Upper lobe of left lung (tissue), 6 donors: ENCODE data around the gene MAP3K13. TPM values are rescaled to one million over a fixed set of nuclear protein-coding genes. Genes with fewer than 3 reads are reported as not detected.
"Not testable (repeated sequence)": the region's sequence is repeated elsewhere in the genome, so short reads cannot be mapped to it uniquely, and the experiment has no call there.

Experiments
- ATAC-seq, 2 donors: fragments of 200-7000 bp; cut with Tn5 transposase; one replicate each; pipeline ENCODE4 v1.9.1; 2022; ENCODE audit warnings: mild to moderate bottlenecking in 2 of 2, moderate library complexity in 2 of 2; ENCODE audit not compliant: low FRiP score in 2 of 2
- DNase-seq, 2 donors: peaks; one replicate each; pipeline ENCODE4 v3.0.0-alpha.2; 2019 to 2020
- H3K27ac ChIP-seq, 4 donors: fragments of 200-600 bp; sonication (generic); one replicate each; pipeline ENCODE4 v1.5.1; 2016 to 2019
- H3K27me3 ChIP-seq, 4 donors: fragments of 200-600 bp; sonication (generic); one replicate each; pipeline ENCODE4 v1.5.1; 2017 to 2019
- H3K36me3 ChIP-seq, 4 donors: fragments of 200-600 bp; sonication (generic); one replicate each; pipeline ENCODE4 v1.5.1; 2016 to 2019
- H3K4me1 ChIP-seq, 4 donors: fragments of 200-600 bp; sonication (generic); one replicate each; pipeline ENCODE4 v1.5.1; 2018 to 2019
- H3K4me3 ChIP-seq, 4 donors: fragments of 200-600 bp; sonication (generic); one replicate each; pipeline ENCODE4 v1.5.1; 2017 to 2019; ENCODE audit warnings: mild to moderate bottlenecking in 2 of 4, moderate library complexity in 1 of 4
- H3K9me3 ChIP-seq, 4 donors: fragments of 200-600 bp; sonication (generic); one replicate each; pipeline ENCODE4 v1.5.1; 2018 to 2019
- EP300 ChIP-seq, 4 donors: sonication (generic); formaldehyde crosslinking; IDR thresholded peaks; one replicate each; pipeline ENCODE4 v1.5.1; 2017; ENCODE audit warnings: antibody characterized with exemption in 4 of 4, control low read depth in 2 of 4
- POLR2A ChIP-seq, 4 donors: fragments of 450-650 bp; IDR thresholded peaks; one replicate each; pipeline ENCODE4 v1.5.1; 2016 to 2017; ENCODE audit warnings: antibody characterized with exemption in 4 of 4, mild to moderate bottlenecking in 2 of 4
- POLR2AphosphoS5 ChIP-seq, 2 donors: sonication (generic); formaldehyde crosslinking; IDR thresholded peaks; one replicate each; pipeline ENCODE4 v1.5.1; 2017; ENCODE audit warnings: antibody characterized with exemption in 2 of 2
- WGBS, 2 donors: methylation state at CpG; one replicate each; pipeline ENCODE4 v1.1.5; 2017 to 2018; 5-methylcytosine and 5-hydroxymethylcytosine counted together
- total RNA-seq, 6 donors: library from RNA; depleted of rRNA in 4 of 6; stranded (reverse); fragments of >200 nt in 4 of 6; gene quantifications; one replicate each; pipeline versions ENCODE4 v1.1.0 to v1.2.1, GENCODE V29; 2016 to 2021
- TF ChIP-seq, protein P1 (sequence below), 6 experiments: fragments of 450-650 bp in 4 of 6; fragments of 200-600 bp in 2 of 6; sonication (generic) in 2 of 6; IDR thresholded peaks; one replicate each; pipeline ENCODE4 v1.5.1; 2016 to 2019; ENCODE audit warnings: antibody characterized with exemption in 6 of 6
- donor health status: DM: no; HTN: no; CAD: no; lungs with moderate emphysema.
- donor health status: DM: no; HTN: yes; CAD: no; lungs with severe emphysema.

The MAP3K13 gene
- total RNA-seq, 6 donors from 2014 or later = 25.3 to 41.4 (median 31.2) TPM

DNA sequence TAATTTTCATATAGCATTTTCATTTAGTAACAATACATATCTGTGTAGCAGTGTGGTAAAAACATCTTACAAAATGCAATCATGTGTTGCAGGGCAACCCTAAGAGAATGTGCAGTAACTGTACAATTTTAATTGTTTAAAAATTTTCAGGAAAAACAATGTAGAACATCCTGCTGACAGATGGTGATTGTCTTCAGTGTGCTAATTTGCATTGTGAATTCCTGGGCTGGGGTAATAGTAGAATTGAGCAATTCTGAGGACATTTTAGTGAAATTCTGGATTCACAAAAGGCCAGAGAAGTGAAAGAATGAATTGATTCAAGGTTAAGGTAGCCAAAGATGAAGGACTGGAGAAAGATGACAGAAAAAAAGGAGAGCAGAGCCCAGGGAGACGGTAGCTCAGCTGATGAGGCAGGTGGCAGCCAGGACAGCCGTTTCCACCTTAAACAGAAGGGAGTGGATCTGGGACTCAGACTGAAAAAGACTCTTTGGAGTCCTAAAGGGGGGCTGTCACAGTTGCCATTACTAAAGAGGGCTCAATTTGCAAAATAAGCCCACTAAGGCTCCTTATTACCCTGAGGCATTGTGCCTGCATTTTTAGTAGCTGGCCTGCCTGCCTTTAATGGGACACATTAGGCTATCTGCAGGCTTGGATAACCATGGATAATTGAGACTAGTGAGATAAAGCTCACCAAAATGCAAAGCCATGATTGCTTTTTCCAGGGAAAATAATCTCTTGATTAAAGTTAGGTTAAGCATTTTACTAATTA, 8.6 kb downstream of the MAP3K13 start:
- ATAC-seq (no peak), DNase-seq (no peak)
- no peaks in the 10 kb centered on the region for H3K36me3 ChIP-seq
- peaks cover 0 to 13% (median 0%) of the 10 kb centered on the region in 4 donors for H3K4me1 ChIP-seq
- H3K9me3 ChIP-seq = no peaks in the 10 kb centered on the region
- no peaks in the 10 kb centered on the region for H3K27me3 ChIP-seq
- H3K27ac ChIP-seq = no peak overlapping the region
- TF ChIP-seq POLR2AphosphoS5 (IDR thresholded peaks at IDR 0.05) (no peak), POLR2A (IDR thresholded peaks at IDR 0.05) (no peak), EP300 (IDR thresholded peaks at IDR 0.05) (no peak)
- TF ChIP-seq, protein P1, sequence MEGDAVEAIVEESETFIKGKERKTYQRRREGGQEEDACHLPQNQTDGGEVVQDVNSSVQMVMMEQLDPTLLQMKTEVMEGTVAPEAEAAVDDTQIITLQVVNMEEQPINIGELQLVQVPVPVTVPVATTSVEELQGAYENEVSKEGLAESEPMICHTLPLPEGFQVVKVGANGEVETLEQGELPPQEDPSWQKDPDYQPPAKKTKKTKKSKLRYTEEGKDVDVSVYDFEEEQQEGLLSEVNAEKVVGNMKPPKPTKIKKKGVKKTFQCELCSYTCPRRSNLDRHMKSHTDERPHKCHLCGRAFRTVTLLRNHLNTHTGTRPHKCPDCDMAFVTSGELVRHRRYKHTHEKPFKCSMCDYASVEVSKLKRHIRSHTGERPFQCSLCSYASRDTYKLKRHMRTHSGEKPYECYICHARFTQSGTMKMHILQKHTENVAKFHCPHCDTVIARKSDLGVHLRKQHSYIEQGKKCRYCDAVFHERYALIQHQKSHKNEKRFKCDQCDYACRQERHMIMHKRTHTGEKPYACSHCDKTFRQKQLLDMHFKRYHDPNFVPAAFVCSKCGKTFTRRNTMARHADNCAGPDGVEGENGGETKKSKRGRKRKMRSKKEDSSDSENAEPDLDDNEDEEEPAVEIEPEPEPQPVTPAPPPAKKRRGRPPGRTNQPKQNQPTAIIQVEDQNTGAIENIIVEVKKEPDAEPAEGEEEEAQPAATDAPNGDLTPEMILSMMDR (IDR thresholded peaks at IDR 0.05) = no peak
- H3K4me3 ChIP-seq = no peak overlapping the region
- 82 to 91% methylated on average over 1 to 2 of the region's 2 CpGs for WGBS, 2 donors

DNA sequence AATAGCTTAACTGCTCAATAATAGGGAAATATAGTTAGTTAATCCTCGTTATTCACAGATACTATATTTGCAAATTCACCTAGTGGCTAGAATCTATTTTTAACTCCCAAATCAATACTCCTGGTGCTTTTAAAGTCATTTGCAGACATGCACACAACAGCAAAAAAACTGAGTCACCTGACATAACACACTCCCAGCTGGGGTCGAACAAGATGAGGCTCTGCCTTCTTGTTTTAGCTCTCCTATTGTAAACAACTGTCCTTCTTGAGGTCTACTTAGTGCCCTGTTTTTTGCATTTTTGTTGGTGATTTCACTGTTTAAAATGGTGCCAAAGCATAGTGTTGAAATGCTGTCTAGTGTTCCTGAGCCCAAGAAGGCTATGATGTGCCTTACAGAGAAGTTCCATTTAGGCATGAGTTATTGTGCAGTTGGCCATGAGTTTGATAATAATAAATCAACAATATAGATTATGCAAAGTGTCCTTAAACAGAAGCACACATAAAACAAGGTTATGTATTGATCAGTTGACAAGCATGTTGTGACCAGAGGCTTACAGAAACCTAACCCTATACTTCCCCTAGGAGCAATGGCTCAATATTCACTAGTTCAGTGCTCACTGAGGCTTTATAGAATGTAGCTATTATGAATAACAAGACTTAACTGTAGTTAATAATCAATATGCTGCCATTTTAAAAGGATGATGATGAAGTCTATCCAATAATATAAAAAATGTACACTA, 18.6 kb downstream of the MAP3K13 start:
- no peaks in the 10 kb centered on the region for H3K4me1 ChIP-seq
- TF ChIP-seq, protein P1 (IDR thresholded peaks at IDR 0.05) = no peak
- TF ChIP-seq EP300 (IDR thresholded peaks at IDR 0.05) (no peak), POLR2AphosphoS5 (IDR thresholded peaks at IDR 0.05) (no peak), POLR2A (IDR thresholded peaks at IDR 0.05) (no peak)
- no peak overlapping the region for H3K27ac ChIP-seq
- H3K9me3 ChIP-seq = no peaks in the 10 kb centered on the region
- ATAC-seq (no peak), DNase-seq (no peak)
- WGBS, 2 donors = 72 to 75% methylated on average over 2 of the region's 2 CpGs
- H3K27me3 ChIP-seq = no peaks in the 10 kb centered on the region
- no peak overlapping the region for H3K4me3 ChIP-seq
- no peaks in the 10 kb centered on the region for H3K36me3 ChIP-seq

DNA sequence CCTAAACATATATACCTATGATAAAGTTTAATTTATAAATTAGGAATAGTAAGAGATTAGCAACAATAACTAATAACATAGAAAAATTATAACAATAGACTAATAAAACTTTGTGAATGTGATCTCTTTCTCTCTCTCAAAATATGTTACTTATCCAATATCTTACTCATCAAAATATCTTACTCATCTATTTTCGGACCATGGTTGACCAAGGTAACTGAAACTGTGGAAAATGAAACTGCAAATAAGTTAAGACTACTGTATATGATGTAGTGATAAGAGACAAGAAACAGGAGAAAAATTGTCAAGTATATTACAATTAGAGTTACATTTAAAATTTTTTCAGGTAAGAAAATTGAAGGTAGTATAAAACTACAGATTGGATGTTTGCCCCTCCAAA, 19.2 kb downstream of the MAP3K13 start:
- H3K27me3 ChIP-seq = no peaks in the 10 kb centered on the region
- DNase-seq (no peak), ATAC-seq (no peak)
- no peaks in the 10 kb centered on the region for H3K4me1 ChIP-seq
- no peaks in the 10 kb centered on the region for H3K36me3 ChIP-seq
- H3K9me3 ChIP-seq = no peaks in the 10 kb centered on the region
- WGBS, 2 donors = 94% methylated on average over 1 of the region's 1 CpG
- no peak overlapping the region for H3K27ac ChIP-seq
- no peak for TF ChIP-seq POLR2AphosphoS5 (IDR thresholded peaks at IDR 0.05)
- no peak for TF ChIP-seq EP300 (IDR thresholded peaks at IDR 0.05)
- TF ChIP-seq, protein P1 (IDR thresholded peaks at IDR 0.05) = no peak
- no peak for TF ChIP-seq POLR2A (IDR thresholded peaks at IDR 0.05)
- H3K4me3 ChIP-seq = no peak overlapping the region

DNA sequence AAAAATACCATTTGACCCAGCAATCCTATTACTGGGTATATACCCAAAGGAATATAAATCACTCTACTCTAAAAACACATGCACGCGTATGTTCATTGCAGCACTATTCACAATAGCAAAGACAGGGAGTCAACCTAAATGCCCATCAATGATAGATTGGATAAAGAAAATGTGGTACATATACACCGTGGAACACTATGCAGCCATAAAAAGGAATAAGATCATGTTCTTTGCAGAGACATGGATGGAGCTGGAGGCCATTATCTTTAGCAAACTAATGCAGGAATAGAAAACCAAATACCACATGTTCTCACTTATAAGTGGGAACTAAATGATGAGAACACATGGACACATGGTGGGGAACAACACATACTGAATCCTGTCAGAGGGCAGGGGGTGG, 23.6 kb downstream of the MAP3K13 start:
- H3K9me3 ChIP-seq, H3K4me1 ChIP-seq, H3K27me3 ChIP-seq, DNase-seq, ATAC-seq, H3K27ac ChIP-seq, H3K4me3 ChIP-seq, H3K36me3 ChIP-seq: not testable (repeated sequence)
- 97% methylated on average over 3 of the region's 3 CpGs for WGBS, 2 donors

DNA sequence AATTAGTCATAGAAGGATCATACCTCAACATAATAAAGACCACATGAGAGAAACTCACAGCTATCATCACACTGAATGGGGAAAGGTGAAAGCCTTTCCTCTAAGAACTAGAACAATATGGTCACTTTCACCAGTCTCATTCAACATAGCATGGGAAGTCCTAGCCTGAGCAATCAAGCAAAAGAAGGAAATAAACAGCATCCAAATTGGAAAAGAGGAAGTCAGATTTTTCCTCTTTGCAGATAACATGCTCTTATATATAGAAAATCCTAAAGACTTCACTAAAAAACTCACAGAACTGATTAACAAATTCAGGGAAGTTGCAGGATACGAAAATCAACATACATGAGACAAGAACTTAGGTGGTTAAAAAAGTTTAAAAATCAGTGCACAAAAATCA, 24.7 kb downstream of the MAP3K13 start:
- ATAC-seq = no peak
- no peaks in the 10 kb centered on the region for H3K36me3 ChIP-seq
- no peak for DNase-seq
- H3K27ac ChIP-seq = no peak overlapping the region
- H3K27me3 ChIP-seq = no peaks in the 10 kb centered on the region
- no peak for TF ChIP-seq POLR2A (IDR thresholded peaks at IDR 0.05)
- TF ChIP-seq, protein P1 (IDR thresholded peaks at IDR 0.05) = no peak
- TF ChIP-seq POLR2AphosphoS5 (IDR thresholded peaks at IDR 0.05) = no peak
- no peak for TF ChIP-seq EP300 (IDR thresholded peaks at IDR 0.05)
- no peaks in the 10 kb centered on the region for H3K4me1 ChIP-seq
- 81 to 89% methylated on average over 1 of the region's 1 CpG for WGBS, 2 donors
- no peak overlapping the region for H3K4me3 ChIP-seq
- no peaks in the 10 kb centered on the region for H3K9me3 ChIP-seq
